ENCODE data around the gene METTL15.

GRCh38 chr11:28223577-28223976 is 115.4 kb downstream of the METTL15 start:
- TF ChIP-seq CTCF (IDR thresholded peaks at IDR 0.05; ENCODE audit: low read length), result no peak
- no peak for TF ChIP-seq EZH2phosphoT487 (IDR thresholded peaks at IDR 0.05; ENCODE audit: low read length)
- no peak for TF ChIP-seq EZH2 (optimal IDR thresholded peaks at IDR 0.05; ENCODE audit: low read depth, low read length)

Data from MM.1S (cell line).